Gastrocnemius medialis (tissue), 4 donors: ENCODE measurements around the gene FREM3. TPM values are rescaled to one million over a fixed set of nuclear protein-coding genes. Genes with fewer than 3 reads are reported as not detected.
A peak's percentile ranks its signal among the peaks of the same experiment; 100 is the strongest.

Experiments
- ATAC-seq, 2 donors: fragments of 150-250 bp; one replicate each; pipeline ENCODE4 v1.9.1; 2016
- DNase-seq, 2 donors: peaks; one replicate each; pipeline ENCODE4 v3.0.0-alpha.2; 2019
- H3K27ac ChIP-seq, 4 donors: fragments of 200-600 bp; sonication (generic); 1 replicate in 1 of 4; 2 replicates in 3 of 4; pipeline ENCODE4 v1.5.1; 2016 to 2018; ENCODE audit warnings: mild to moderate bottlenecking in 2 of 4, moderate library complexity in 1 of 4
- H3K27me3 ChIP-seq, 3 donors: fragments of 200-600 bp; sonication (generic) in 2 of 3; 1 replicate in 1 of 3; 2 replicates in 2 of 3; pipeline versions ENCODE4 v1.5.1 to v1.6.0; 2016 to 2019; ENCODE audit warnings: mild to moderate bottlenecking in 1 of 3, moderate library complexity in 1 of 3
- H3K36me3 ChIP-seq, 2 donors: fragments of 200-600 bp; sonication (generic) in 1 of 2; one replicate each; pipeline ENCODE4 v1.5.1; 2017 to 2018
- H3K4me1 ChIP-seq, 2 donors: fragments of 200-600 bp; sonication (generic) in 1 of 2; one replicate each; pipeline ENCODE4 v1.5.1; 2016 to 2017; ENCODE audit warnings: mild to moderate bottlenecking in 2 of 2
- H3K4me3 ChIP-seq, 4 donors: fragments of 200-600 bp; sonication (generic) in 3 of 4; 1 replicate in 1 of 4; 2 replicates in 3 of 4; pipeline ENCODE4 v1.5.1; 2016 to 2019; ENCODE audit warnings: mild to moderate bottlenecking in 2 of 4
- H3K9me3 ChIP-seq, 3 donors: fragments of 200-600 bp; sonication (generic) in 2 of 3; 1 replicate in 1 of 3; 2 replicates in 2 of 3; pipeline ENCODE4 v1.5.1; 2016 to 2019
- POLR2A ChIP-seq, 2 donors: fragments of 450-650 bp; IDR thresholded peaks; one replicate each; pipeline ENCODE4 v1.6.1; 2017; ENCODE audit warnings: antibody characterized with exemption in 2 of 2, mild to moderate bottlenecking in 2 of 2, moderate library complexity in 2 of 2
- in situ Hi-C, 4 donors: fragments of 200-750 bp; cut with MboI; loops; one replicate each; pipeline versions ENCODE4 v1.15.0 to v1.8.0; 2017; ENCODE audit warnings: low sequenced_read_pairs in 4 of 4
- intact Hi-C: fragments of 100-400 bp; cut with DNase I; formaldehyde crosslinking; loops from one replicate; pipeline ENCODE4 v1.15.1; 2023; ENCODE audit warnings: low total_unique reads
- total RNA-seq, 4 donors: library from RNA; depleted of rRNA; stranded (reverse); fragments of >200 nt; gene quantifications; one replicate each; pipeline versions ENCODE4 v1.1.0 to v1.2.3, GENCODE V29; 2016
- TF ChIP-seq, protein P1 (sequence below), 5 experiments: fragments of 450-650 bp in 3 of 5; fragments of 200-600 bp in 2 of 5; sonication (generic) in 2 of 5; IDR thresholded peaks in 4 of 5; conservative IDR thresholded peaks in 1 of 5; 1 replicate in 4 of 5; 2 replicates in 1 of 5; pipeline ENCODE4 v1.5.1; 2016 to 2019; ENCODE audit warnings: antibody characterized with exemption in 5 of 5, mild to moderate bottlenecking in 3 of 5, moderate library complexity in 3 of 5

Gene FREM3
- total RNA-seq, 4 donors from 2014 or later: not detected

DNA sequence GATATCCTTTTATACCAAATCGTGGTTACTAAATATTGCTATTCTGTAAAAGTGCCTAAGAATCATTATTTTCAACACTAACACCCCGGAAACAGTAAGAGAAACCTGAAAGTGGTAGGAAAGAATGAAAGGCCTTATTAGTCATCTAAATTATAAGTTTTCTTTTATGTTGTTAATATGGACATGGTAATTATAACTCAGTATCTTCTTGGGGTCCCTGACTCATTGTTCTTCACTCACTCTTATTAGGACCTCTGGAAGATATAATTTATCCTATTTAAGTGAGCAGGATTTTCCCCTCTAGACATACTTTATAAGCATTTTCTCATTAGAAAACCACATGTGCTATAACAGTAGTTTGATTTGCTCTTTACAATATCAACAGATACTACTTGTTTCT lies 136.0 kb downstream of the FREM3 start:
- intact Hi-C loops: no loop called here
- ATAC-seq: no peak

DNA sequence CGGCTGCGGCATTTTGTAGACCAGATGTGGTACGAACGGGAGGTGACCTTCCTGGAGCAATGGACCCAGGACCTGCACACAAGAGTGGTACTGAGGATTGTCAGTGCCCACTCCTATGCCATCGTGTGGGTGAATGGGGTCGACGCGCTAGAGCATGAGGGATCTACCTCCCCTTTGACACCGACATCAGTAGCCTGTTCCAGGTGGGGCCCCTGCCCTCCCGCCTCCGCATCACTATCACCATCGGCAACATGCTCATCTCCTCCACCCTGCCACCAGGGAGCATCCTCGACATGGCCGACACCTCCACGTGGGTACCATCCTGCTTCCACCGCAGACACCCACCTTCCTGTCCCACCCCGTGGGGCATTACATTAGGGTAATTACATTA lies 140.7 kb downstream of the FREM3 start:
- intact Hi-C loops: no loop called here
- peak overlapping the region in 3 of 4 donors; percentile 56 to 67 (median 65) for H3K27ac ChIP-seq
- in situ Hi-C loops: no loop called here
- ATAC-seq (peak in 1 of 2 donors; percentile 9), DNase-seq (no peak)
- no peaks in the 10 kb centered on the region for H3K36me3 ChIP-seq
- TF ChIP-seq, protein P1, sequence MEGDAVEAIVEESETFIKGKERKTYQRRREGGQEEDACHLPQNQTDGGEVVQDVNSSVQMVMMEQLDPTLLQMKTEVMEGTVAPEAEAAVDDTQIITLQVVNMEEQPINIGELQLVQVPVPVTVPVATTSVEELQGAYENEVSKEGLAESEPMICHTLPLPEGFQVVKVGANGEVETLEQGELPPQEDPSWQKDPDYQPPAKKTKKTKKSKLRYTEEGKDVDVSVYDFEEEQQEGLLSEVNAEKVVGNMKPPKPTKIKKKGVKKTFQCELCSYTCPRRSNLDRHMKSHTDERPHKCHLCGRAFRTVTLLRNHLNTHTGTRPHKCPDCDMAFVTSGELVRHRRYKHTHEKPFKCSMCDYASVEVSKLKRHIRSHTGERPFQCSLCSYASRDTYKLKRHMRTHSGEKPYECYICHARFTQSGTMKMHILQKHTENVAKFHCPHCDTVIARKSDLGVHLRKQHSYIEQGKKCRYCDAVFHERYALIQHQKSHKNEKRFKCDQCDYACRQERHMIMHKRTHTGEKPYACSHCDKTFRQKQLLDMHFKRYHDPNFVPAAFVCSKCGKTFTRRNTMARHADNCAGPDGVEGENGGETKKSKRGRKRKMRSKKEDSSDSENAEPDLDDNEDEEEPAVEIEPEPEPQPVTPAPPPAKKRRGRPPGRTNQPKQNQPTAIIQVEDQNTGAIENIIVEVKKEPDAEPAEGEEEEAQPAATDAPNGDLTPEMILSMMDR (IDR thresholded peaks at IDR 0.05 in 4 of 5, conservative IDR thresholded peaks at IDR 0.05 in 1 of 5): no peak
- TF ChIP-seq POLR2A (IDR thresholded peaks at IDR 0.05): no peak
- H3K4me1 ChIP-seq: peaks cover 0 to 7% of the 10 kb centered on the region in 2 donors
- H3K4me3 ChIP-seq: peak overlapping the region; percentile 62 to 79 (median 74)
- no peaks in the 10 kb centered on the region for H3K9me3 ChIP-seq
- H3K27me3 ChIP-seq: no peaks in the 10 kb centered on the region

More for the DNA sequence above, 136.0 kb downstream of the FREM3 start:
- TF ChIP-seq, protein P1 (IDR thresholded peaks at IDR 0.05 in 4 of 5, conservative IDR thresholded peaks at IDR 0.05 in 1 of 5): no peak
- TF ChIP-seq POLR2A (IDR thresholded peaks at IDR 0.05): no peak
- H3K27me3 ChIP-seq: no peaks in the 10 kb centered on the region
- peaks cover 0 to 4% of the 10 kb centered on the region in 2 donors for H3K4me1 ChIP-seq
- no peak for DNase-seq
- no peaks in the 10 kb centered on the region for H3K9me3 ChIP-seq
- H3K4me3 ChIP-seq: no peak overlapping the region
- in situ Hi-C loops: no loop called here
- H3K27ac ChIP-seq: no peak overlapping the region
- no peaks in the 10 kb centered on the region for H3K36me3 ChIP-seq

- intact Hi-C loops: no loop called here
- peak; percentile 29 to 67 for DNase-seq
- peak; percentile 88 to 95 for ATAC-seq
- Histone ChIP-seq H3K4me3 (peak overlapping the region; percentile 62 to 79 (median 74)), H3K9me3 (no peaks in the 10 kb centered on the region), H3K4me1 (peaks cover 0 to 7% of the 10 kb centered on the region in 2 donors), H3K36me3 (peaks cover 0 to 4% of the 10 kb centered on the region in 2 donors), H3K27me3 (no peaks in the 10 kb centered on the region), H3K27ac (peak overlapping the region; percentile 32 to 67 (median 60))
- TF ChIP-seq POLR2A (IDR thresholded peaks at IDR 0.05): no peak
- TF ChIP-seq, protein P1 (IDR thresholded peaks at IDR 0.05 in 4 of 5, conservative IDR thresholded peaks at IDR 0.05 in 1 of 5): peak; percentile 7 to 60 (median 28)
- in situ Hi-C loops: no loop called here
Measured at GRCh38 chr4:143558823-143559756, 141.4 kb downstream of the FREM3 start.

- H3K4me3 ChIP-seq: peak overlapping the region in 1 of 4 donors; percentile 77
- H3K27ac ChIP-seq: no peak overlapping the region
- H3K4me1 ChIP-seq: peaks cover 0 to 7% of the 10 kb centered on the region in 2 donors
- in situ Hi-C loops: no loop called here
- TF ChIP-seq, protein P1 (IDR thresholded peaks at IDR 0.05 in 4 of 5, conservative IDR thresholded peaks at IDR 0.05 in 1 of 5): no peak
- TF ChIP-seq POLR2A (IDR thresholded peaks at IDR 0.05): no peak
- H3K36me3 ChIP-seq: peaks cover 0 to 9% of the 10 kb centered on the region in 2 donors
- H3K9me3 ChIP-seq: no peaks in the 10 kb centered on the region
- intact Hi-C loops: no loop called here
- DNase-seq: no peak
- no peak for ATAC-seq
- no peaks in the 10 kb centered on the region for H3K27me3 ChIP-seq
Measured at GRCh38 chr4:143558286-143558685, 142.2 kb downstream of the FREM3 start.
